ENCODE results near the gene GTF2IRD2. TPM values are rescaled to one million over a fixed set of nuclear protein-coding genes. Genes with fewer than 3 reads are reported as not detected.
A peak's percentile ranks its signal among the peaks of the same experiment; 100 is the strongest.
"Not testable (repeated sequence)": the region's sequence is repeated elsewhere in the genome, so short reads cannot be mapped to it uniquely, and the experiment has no call there.

Gene GTF2IRD2
- total RNA-seq (2012; rRNA removed) (2.9 and 3.1 TPM in 2 replicates), polyA plus RNA-seq (2012; rRNA removed) (2.9 and 5.2 TPM in 2 replicates), Bru-seq, nascent RNA (percentile 55 among the genes with signal in this experiment), BruChase-seq, experiment 1, labeled RNA remaining after a 6-hour chase (percentile 74 among the genes with signal in this experiment), BruChase-seq, experiment 2, labeled RNA remaining after a 2-hour chase (percentile 54 among the genes with signal in this experiment)
- 1.5 and 3.8 TPM in 2 replicates for polyA plus RNA-seq (2012; cell fraction: cytosol; rRNA removed)
- 9.2 and 27.4 TPM in 2 replicates for polyA plus RNA-seq (2012; cell fraction: nucleus; rRNA removed; ENCODE audit: low replicate concordance)
- long read RNA-seq, partial matches to known transcripts, result 2 of 16 reads
- long read RNA-seq, other reads (novel, unspliced or antisense), result 7 of 16 reads

- H2BK120ac ChIP-seq (ENCODE audit: low read depth, low read length); intact Hi-C loops (cut with micrococcal nuclease); BruUV-seq (replicated peaks); H3K14ac ChIP-seq (replicated peaks; ENCODE audit: low read depth, low read length); in situ Hi-C loops (cut with MboI; ENCODE audit: low sequenced_read_pairs); H4K20me1 ChIP-seq (ENCODE audit: insufficient read depth, low read length); H4K5ac ChIP-seq (ENCODE audit: low read depth, low read length); H3K56ac ChIP-seq (ENCODE audit: extremely low read depth, insufficient read depth, low read length); H2AK9ac ChIP-seq (replicated peaks; ENCODE audit: low read depth, low read length, poor library complexity); H3K9me1 ChIP-seq (ENCODE audit: insufficient read depth, low read length); dilution Hi-C loops (cut with HindIII; ENCODE audit: low sequenced_read_pairs, unreplicated experiment); H2BK5ac ChIP-seq (ENCODE audit: low read depth, low read length, poor library complexity, severe bottlenecking); DNase-seq; CTCF ChIA-PET; H3K36me3 ChIP-seq (ENCODE audit: control insufficient read depth, insufficient read depth, low read length); POLR2A ChIA-PET (ENCODE audit: unreplicated experiment); H3K18ac ChIP-seq (ENCODE audit: low read depth, low read length); H3K79me1 ChIP-seq (ENCODE audit: low read depth in 1 of 2, low read length in 2 of 2); H3K23ac ChIP-seq (ENCODE audit: low read depth, low read length); H3K27me3 ChIP-seq (ENCODE audit: control insufficient read depth, insufficient read depth, low read length); H4K91ac ChIP-seq (ENCODE audit: insufficient read depth, low read depth, low read length); H3K4me3 ChIP-seq (ENCODE audit: insufficient read depth, low read depth, low read length); H3K9ac ChIP-seq (ENCODE audit: low read depth, low read length); H2AFZ ChIP-seq (replicated peaks; ENCODE audit: low read length, poor library complexity); H3K4me2 ChIP-seq (ENCODE audit: low read depth, low read length); H2AK5ac ChIP-seq (ENCODE audit: low read depth, low read length); H4K8ac ChIP-seq (ENCODE audit: low read depth in 2 of 2, low read length in 2 of 2); H3K4me1 ChIP-seq (ENCODE audit: control insufficient read depth, insufficient read depth, low read length); H3K27ac ChIP-seq (ENCODE audit: insufficient read depth, low read length); H2BK15ac ChIP-seq (ENCODE audit: low read depth, low read length); H3K9me3 ChIP-seq (ENCODE audit: control insufficient read depth, insufficient read depth, low read length); H2BK20ac ChIP-seq (ENCODE audit: low read depth, low read length); H3K4ac ChIP-seq (ENCODE audit: low read depth, low read length): not testable (repeated sequence)
- WGBS, 2 experiments (ENCODE audit: extremely low coverage in 2 of 2, insufficient read length in 1 of 2), result no CpG with 5 or more reads among the region's 97 CpGs
- ATAC-seq (ENCODE audit: low read depth), result peak; percentile 88
Observed at GRCh38 chr7:74850833-74851721, at the start of gene GTF2IRD2. Gene GTF2IRD2, minus strand, starts transcription at chr7:74851605. Its CDS starts 15,227 bp downstream, at chr7:74836378.
